Body of pancreas (tissue), 4 donors: Measurements from ENCODE around the gene ZBTB17.

Experiments used
- CTCF ChIP-seq, 7 experiments: fragments of 450-650 bp in 4 of 7; fragments of 200-600 bp in 3 of 7; sonication (generic) in 3 of 7; IDR thresholded peaks; one replicate each; pipeline ENCODE4 v1.5.1; 2016 to 2019; ENCODE audit warnings: antibody characterized with exemption in 7 of 7
- POLR2A ChIP-seq, 3 donors: fragments of 450-650 bp; IDR thresholded peaks; one replicate each; pipeline ENCODE4 v1.6.1; 2016; ENCODE audit warnings: antibody characterized with exemption in 3 of 3, mild to moderate bottlenecking in 2 of 3

DNA sequence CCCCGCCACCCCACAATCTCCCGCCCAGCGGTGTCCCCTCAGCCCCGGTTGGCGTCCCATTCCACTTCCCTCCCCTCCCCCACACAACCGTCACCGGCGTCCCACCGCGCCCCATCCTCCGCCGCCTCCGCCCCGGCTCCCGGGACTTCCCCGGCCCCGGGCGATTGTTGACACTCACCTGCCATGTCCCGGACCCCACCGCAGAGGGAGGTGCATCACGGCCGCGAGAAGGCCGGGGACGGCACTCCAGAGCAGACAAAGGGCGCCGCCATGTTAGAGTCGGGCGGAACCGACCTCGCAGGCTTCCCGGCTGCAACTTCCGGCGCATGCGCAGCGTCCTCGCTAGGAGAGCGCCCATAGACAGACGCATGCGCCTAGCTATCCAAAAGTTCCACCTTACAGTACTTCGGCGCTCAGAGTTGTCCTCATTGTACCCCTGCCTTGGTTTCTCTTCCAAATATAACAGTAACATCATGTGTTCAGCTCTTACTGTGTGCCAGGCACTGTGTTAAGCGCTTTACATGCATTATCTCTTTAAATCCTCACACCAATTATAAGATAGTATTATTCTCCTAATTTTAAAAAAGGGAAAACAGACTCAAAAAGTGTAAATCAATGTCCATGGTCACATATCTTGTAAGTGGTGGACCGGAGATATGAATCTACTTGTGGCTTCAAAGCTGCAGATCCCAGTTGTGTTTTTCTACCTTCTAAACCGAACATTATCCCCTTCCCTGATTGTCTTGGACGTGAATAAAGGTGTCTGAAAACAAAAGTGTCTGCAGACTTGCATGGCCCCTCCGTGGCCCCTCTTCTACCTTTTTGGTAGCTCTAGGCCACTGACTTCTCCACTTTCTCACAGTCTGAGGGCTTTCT is at the start of gene ZBTB17:
- TF ChIP-seq CTCF (IDR thresholded peaks at IDR 0.05) (peak in 1 of 7 experiments; percentile 8), POLR2A (IDR thresholded peaks at IDR 0.05) (peak; percentile 38 to 86 (median 83))
